Stimulated activated CD4-positive, alpha-beta T cell treated with anti-CD3 and anti-CD28 coated beads, TNF-alpha, amount 100 ng/mL, for 4 hours (primary cell): ENCODE data around the gene TNFSF18.
"Not testable (repeated sequence)": the region's sequence is repeated elsewhere in the genome, so short reads cannot be mapped to it uniquely, and the experiment has no call there.

Source experiments
- DNase-seq, 3 experiments: peaks; one replicate each; pipeline ENCODE4 v3.0.0-alpha.2; 2020; ENCODE audit warnings: low read depth in 3 of 3

The TNFSF18 gene, protein sequence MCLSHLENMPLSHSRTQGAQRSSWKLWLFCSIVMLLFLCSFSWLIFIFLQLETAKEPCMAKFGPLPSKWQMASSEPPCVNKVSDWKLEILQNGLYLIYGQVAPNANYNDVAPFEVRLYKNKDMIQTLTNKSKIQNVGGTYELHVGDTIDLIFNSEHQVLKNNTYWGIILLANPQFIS

DNA sequence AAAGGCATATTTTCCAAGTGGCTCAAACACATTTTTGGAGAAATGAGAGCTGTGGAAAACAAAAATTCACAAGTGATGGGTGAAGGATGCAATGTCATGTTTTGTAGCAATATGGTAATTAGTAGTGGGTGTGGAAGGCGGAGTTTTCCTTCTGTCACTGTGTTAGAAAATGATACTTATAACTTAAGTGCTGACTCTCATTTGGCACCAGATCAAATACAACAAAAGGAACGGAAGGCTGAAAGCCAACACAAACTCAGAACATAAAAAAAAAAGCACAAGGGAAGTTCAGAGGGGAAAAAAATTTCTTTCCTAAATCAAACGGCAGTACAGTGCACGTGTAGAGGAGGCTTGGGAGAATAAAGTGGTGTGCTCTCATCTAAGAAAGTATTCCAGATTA lies at the start of gene TNFSF18:
TSS of gene TNFSF18 (minus strand) at position 77 of the 400 bp plus-strand sequence. CDS start at position 32, 45 bp downstream.
- no peak for DNase-seq

DNA sequence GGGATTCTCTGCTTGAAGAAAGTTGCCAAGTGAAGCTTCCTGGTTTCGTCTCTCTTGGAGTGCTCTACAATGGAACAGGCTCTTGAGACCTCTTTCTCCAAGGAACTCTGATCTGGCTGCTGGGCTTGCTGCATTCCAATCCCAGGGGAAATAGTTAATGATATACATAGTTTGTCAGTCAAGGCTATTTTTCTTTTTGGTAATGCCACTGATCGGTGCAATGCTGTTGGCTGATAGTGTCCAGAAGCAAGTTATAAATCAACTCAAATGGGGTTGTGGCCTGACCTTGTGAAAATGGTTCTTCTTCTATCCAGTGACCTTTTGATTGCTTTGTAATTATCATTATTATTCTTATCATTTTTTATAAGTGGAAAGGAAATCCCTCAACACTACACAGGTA lies 48.4 kb upstream of the TNFSF18 start:
- no peak for DNase-seq

DNA sequence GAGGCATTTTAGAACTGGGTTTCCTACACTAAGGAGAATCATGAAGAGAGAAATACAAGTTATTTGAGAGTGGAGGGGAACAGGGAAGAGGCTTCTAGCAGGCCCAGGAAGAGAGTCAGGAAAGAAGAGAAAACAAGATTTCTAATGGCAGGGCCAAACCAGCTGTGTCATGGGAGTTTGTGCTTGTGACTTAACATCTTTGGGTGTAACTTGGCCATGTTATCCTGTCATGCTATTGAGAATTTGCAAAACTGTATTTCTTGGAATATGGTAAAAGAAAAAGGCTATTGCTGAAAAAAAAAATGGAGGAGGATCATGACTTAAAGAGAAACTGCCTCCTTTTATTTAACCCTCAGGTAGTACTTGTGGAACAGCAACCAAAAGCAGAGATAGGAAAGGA lies 47.4 kb upstream of the TNFSF18 start:
- DNase-seq: no peak

DNA sequence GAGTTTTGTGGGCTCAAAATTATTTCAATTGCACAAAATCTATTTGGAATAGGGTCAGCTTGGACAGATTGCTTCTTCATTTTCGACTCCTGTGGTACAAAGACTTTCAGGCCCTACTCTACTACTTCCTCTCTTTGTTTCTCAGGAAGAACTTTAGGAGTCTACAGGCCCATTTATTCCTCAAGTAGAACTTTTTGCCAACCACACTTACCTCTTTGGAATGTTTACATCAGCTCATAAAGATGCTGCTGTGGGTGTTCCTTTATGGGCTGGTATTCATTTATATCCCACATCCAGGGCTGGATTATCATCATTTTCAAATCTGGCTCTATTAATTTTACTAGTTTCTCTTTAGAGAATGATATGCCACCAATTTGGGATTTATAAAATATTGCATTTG lies 46.3 kb upstream of the TNFSF18 start:
- DNase-seq: no peak

DNA sequence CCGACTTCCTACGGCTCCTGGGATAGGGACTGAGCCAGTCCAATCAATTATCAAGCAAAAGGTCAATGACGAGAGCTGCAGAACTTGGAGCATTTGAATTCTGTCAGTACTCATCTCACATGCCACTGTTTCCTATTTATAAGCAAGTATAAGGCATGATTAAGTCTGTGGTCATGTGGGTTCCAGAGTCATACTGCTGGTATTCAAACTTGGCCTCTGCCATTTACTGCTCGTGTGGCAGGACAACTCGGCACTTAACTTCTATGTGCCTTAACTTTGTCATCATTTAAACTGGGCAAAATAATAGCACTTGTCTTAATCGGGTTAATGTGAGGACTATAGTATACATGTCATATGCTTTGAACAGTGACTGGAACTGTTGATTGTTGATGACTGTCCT lies 44.9 kb upstream of the TNFSF18 start:
- no peak for DNase-seq

DNA sequence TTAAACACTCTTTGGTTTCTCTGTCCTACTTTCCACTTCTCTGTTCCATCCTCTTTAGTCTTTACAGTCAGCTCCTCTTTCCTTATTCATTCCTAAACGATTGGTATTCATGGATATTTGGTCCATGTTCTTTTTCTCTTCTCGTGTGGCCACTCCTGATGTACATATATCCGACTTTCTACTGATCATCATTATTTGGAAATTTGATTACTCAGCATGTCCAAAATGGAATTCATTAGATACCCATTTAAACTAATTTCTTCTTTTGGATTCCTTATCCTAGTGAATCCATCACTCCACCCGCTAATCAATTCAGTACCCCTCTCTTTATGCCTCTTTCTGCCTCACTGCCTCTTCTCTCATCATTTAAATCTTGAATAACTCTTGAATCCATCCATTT lies 43.8 kb upstream of the TNFSF18 start:
- DNase-seq: no peak

DNA sequence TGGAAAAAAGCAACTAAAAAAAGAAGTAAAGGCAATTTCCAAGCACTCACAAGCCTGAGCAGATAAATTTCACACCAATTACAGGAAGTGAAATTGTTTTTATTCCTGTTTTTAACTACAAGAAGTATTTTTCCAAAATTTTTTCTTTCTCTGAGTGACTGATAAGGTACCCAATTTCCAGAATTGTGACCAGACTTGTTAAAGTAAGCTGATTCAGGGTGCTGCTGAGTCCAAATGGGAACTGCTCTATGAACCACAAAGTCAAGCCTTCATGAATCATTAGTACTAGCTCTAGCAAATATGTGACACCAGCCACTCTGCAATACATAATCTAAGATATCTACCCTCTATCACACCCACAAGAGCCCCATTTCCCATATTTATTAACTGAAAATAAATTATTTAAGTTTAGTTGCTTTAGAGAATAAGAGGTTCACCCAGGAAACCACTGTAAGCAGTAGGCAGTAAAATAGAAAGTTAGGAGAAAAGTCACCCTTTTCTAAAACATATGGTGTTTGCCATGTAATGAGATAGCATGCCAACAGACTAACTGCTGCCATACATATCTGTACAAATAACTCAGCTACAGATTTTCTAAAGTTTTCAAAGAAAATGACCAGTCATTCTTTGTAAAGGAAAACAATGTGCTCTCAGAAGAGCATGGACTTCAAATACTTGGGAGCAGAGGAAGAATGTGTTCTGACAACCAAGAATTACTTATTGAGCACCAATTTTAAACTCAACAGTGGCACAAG lies 43.1 kb upstream of the TNFSF18 start:
- DNase-seq: no peak

DNA sequence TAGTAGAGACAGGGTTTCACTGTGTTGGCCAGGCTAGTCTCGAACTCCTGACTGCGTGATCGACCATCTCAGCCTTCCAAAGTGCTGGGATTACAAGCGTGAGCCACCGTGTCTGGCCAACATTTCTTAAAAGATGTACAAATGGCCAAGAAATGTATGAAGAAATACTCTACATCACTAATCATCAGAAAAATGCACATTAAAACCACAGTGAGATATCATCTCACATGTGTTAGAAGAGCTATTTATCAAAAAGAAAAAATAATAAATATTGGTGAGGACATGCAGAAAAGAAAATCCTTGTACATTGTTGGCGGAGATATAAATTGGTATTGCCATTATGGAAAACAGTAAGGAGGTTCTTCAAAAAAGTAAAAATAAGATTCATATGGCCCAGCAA lies 33.6 kb upstream of the TNFSF18 start:
- DNase-seq: no peak

DNA sequence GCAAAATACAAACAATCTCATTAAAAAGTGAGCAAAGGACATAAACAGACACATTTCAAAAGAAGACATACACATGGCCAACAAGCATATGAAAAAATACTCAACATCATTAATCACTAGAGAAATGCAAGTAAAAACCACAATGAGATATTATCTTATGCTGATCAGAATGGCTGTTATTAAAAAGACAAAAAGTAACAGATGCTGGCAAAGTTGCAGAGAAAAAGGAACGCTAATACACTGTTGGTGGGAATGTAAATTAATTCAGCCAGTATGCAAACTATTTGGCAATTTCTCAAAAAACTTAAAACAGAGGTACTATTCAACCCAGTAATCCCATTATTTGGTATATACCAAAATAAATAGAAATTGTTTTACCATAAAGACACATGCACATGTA lies 32.2 kb upstream of the TNFSF18 start:
- no peak for DNase-seq

DNA sequence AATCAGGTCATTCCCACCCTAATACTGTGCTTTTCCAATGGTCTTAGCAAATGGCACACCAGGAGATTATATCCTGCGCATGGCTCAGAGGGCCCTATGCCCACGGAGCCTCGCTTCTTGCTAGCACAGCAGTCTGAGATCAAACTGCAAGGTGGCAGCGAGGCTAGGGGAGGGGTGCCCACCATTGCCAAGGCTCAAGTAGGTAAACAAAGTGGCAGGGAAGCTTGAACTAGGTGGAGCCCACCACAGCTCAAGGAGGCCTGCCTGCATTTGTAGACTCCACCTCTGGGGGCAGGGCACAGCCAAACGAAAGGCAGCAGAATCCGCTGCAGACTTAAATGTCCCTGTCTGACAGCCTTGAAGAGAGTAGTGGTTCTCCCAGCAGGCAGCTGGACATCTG lies 23.5 kb upstream of the TNFSF18 start:
- not testable (repeated sequence) for DNase-seq

DNA sequence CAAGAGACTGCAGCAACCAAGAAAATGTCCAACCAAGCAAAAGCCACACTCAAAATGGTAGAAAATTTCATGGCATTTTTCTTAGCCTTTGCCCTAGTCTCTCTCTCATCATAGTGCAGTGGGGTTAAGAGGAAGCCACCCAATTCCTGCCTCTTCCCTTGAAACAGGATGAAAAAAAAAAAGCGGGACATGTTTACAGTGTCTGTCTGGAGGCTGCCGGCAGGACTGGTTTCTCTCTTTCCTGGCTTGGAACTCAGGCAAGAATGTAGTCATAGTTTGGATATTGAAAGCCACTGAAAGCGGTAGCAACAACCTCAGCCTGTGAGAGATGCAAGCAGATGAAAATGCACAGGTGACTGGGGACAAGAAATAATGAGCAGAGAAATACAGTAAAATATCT lies 13.3 kb upstream of the TNFSF18 start:
- DNase-seq: no peak

DNA sequence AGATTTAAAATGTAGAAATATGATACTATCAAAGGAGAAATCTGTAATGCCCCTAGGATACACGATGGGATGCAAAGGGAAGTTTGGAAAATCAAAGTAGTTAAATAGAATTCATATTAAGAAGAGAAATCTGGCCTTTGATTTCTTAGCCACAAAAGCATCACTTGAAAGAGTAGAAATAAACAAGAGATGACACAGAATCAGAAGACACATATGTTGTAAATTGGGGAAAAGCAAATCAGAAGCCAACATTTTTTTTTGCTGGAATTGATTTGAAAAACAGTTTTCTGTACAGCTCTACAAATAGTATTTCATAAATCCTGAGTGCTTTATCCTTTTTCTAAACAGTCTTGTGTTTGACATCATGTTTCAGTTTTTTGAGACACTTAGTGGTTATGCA lies 12.4 kb upstream of the TNFSF18 start:
- DNase-seq: no peak

DNA sequence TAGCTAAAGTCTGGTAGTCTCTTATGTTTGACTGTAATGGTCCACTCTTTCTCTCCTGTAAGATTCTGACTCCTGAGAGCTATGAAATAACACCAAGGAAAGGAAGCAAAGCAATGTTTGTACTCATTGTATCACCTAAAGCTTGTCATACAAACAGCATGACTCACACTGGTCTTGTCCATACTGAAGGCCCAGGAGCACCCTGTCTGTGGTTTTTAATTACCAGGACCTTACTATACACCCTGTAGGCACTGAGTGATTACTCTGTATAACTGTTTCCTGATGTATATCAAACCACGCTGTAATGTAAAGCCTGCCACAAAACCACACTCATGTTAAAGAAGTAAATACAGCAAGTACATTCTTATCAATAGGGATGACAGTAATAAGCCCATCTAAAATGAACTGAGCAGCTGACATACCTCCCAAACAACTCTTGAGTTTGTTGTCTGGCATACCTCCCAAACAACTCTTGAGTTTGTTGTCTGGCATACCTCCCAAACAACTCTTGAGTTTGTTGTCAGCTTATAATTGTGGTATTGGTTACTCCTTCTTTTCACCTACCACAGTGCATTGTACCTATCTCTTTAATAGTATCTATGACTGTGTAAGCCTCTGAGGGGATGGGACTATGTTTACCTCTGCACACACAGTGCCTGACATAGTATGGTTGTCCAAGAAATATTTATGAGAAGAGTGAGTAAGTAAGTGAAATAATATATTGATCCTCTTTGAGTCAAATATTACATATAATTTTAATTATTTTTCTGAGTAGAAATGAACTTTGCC lies 11.6 kb upstream of the TNFSF18 start:
- no peak for DNase-seq

DNA sequence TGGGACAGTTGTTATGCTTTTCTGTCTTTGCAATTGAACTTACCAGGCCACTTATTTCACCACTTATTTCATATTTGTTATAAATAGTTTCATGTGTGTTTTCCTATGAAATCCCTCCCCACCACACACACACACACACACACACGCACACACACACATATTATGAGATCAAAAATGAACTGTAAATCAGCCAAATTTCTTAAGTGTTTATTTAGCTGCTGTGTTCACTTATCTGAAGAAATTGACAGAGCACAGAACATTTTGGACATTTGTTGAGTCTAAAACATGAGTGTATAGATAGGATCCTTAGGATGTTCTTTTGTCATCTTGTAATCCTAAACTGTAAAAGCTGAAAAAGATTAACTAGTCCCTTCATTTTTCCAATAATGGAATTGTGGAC lies 7.8 kb upstream of the TNFSF18 start:
- DNase-seq: no peak

DNA sequence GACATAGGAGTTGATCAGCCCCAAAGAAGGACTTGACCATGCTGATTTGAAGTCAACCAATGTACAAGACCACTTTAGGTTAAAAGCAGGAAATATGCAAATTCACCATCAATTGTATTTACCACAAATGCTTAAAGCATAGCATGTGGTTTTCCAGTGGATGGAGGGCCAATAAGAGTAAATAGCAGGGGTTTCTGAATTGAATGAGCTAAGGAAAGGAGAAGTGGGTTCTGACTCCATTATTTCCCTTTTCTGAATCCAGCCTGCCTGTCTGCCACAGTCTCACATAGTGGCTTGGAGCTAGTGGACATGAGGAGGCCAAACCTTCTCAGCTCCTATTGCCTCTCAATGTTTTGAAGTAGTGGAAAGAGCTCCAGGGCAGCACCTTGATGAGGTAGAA lies 7.2 kb upstream of the TNFSF18 start:
- DNase-seq: no peak

DNA sequence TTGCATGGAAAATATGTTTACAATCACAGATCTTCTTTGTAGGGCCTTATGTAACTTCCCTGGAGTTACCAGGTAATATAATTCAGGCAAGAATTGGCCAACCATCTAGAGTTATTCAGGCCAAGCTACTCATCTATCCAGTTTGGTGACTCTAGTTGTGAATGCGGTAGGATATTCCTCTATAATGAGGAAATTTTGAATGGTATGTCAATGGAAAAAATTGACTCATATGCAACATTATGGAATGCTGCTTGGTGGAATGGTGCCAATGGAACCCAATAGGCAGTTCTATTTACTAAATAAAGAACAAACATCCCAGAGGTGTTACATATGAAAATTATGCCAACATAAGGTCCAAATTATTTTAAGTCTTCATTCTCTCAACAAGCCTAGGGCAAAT lies 5.6 kb upstream of the TNFSF18 start:
- DNase-seq: no peak

DNA sequence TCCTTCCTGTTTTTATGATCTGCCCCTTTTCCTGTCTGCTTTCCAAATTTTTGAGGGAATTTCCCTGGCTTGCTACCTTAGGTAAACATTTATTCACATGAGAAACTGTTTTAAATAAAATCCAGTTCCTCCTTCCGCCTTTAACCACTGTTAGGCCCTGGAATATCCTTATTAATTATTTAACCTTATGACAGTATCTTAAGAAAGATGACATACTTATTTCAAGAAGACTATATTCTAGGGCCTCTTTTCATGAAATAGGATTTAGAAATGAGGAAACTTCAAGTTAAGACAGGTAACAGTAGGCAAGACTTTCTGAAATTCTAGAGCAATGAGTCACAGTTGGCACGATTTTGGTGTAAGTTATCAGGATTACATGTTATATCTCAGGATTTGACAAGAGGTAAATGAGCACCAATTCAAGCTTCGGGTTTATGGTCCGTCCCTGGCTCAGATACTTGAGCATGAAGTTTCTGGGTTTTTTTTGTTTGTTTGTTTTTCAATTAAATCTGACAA lies 2.0 kb upstream of the TNFSF18 start:
- DNase-seq: no peak

DNA sequence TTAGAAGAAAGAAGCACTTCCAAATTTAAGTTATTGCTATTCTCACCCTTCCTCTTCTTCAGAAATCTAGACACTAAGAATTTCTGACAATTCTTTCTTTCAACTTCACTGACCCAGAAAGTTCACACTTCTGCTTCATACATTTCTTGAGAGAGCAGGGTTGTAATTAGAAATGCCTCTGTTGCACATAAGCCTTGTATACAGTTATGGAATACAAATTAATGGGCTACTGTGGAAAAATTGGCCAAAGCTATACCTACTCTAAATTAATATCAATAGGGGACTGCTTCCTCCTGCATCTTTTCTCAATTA lies 1.5 kb downstream of the TNFSF18 start:
- DNase-seq: no peak

DNA sequence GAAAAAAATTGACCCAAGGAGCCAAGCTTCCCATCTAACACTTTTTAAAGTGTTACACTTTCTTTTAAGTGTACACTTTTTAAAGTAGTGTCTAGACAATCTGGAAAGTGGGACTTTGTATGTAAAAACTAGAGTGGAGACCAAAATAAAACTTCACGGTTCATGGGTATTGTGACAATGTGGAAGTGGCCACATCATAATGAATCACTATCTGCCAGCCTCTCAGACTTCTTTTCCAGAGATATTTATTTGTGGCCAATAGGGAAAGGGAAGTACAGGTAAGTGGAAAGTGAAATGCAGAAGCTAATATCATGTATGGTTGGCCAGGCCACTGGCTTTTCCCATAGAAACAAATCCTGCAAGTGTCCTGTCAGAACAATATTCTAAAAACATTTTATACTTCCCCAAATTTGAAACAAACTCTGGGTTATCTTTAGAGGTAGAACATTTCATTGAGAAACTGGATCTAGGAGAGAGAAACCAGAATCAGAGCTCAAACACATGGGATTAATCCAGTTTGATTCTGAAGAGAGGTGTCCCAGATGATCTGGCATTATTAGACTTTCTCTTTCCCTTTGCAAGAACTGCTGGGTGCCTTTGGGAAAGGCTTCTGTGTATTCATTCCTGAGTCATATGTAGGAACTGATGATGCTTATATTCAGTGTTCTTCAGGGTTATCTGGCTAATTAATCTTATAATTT lies 2.0 kb downstream of the TNFSF18 start:
- no peak for DNase-seq

DNA sequence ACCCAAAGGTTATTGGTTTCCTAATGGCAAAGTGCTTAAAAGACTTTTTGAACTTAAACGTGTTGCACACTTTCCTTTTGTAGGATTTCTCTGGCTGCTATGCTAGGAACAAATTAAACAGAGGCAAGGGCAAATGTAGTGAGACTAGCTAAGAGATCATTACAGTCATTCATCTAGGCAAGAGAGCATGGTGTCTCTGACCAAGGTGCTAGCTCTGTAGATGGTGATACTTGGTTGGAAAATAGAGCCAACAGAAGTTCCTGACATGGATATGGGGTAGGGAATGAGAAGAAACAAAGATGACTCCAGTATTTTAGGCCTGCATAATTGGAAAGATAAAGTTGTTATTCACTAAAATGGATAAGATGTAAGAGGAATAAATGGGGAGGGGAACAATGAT lies 6.1 kb downstream of the TNFSF18 start:
- DNase-seq: no peak

DNA sequence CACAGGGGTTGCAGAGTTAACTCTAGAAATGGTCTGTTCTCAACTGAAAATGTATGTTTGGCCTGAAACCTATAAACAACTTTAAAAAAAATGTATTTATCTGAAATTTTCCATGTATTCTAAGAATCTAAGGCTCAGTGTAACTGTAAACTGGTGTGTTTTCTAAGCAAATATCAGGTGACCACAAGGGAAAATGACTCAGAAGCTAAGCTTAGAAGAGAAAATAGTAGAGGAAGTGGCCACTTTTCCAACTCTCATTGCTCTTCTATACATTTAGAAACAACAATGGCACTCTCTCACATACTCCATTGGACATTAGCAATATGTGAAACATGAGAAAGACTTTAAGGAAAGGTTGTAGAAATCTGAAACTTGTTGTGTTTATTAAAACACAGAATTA lies 7.5 kb downstream of the TNFSF18 start:
- DNase-seq: no peak

DNA sequence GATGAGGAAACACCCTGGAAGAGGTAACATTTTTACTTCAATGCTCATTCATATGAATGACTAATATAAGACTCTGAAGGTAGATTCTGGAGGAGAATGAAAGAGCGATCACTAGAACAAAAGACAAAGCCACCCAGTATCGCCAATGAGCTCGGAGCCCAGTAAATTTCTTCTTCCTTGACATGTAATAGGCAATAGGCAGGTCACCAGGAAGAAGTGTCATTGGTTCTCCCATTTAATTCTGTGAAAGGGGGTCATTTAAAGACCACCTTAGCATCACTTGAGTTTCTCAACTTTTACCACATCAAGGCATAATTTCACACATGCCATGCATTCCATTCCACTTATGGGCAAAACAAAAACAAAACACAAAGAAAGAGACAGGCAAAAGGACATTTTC lies 7.9 kb downstream of the TNFSF18 start:
- no peak for DNase-seq
